NOMO-1 treated with DMSO at 0.1 percent for 48 hours (cell line): Measurements from ENCODE around the gene PDZRN3.

Source experiments
- DNase-seq: peaks from one replicate; lab custom pipeline; 2025; ENCODE audit not compliant: unreplicated experiment; lab: John Stamatoyannopoulos, UW

PDZRN3 gene

DNA sequence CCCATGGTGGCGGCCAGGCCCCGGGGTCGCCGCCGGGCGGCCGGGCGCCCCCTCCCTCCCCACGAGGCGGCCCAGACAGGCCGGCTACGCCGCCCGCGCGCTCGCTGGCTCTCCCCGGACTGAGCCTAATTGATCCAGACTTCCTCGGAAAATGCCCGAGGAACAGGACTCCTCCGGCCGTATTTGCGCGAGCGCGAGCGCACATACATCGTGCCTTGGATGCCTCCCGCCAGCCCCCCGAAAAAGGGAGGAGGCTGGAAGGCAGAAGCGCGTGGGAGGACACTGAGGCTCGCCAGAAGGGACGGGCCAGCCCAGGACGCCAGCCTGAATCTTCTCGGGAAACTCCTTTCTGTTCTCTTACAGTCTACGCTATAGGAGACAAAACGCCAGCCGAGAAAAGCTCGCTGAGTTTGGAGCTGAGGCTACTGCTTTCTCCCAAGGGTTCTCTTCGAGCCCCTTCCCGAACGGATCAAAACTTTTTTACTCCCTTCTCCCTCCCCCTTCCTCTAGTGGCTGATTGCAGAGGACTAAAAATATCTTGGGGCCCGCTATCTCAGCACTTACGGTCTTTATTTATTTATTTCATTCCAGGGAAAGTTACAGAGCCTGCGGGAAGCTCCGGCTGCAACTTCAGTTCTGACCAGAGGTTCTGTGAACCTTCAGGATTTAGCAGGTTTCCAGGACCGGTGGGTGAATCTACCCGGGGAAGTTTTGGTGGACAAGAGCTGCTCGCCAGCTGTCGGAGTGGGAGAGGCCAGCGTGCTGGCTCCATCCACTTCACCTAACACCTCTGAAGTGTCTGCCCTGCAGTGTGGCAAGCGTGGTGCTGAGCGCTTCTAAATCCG is at the start of gene PDZRN3:
Gene PDZRN3, minus strand, starts transcription at position 121 of the 845 bp plus-strand sequence.
- DNase-seq = no peak

- no peak for DNase-seq
Observed at GRCh38 chr3:73674280-73674679, 49.5 kb upstream of the PDZRN3 start.

- DNase-seq = no peak
Observed at GRCh38 chr3:73669260-73669659, 44.5 kb upstream of the PDZRN3 start.

DNA sequence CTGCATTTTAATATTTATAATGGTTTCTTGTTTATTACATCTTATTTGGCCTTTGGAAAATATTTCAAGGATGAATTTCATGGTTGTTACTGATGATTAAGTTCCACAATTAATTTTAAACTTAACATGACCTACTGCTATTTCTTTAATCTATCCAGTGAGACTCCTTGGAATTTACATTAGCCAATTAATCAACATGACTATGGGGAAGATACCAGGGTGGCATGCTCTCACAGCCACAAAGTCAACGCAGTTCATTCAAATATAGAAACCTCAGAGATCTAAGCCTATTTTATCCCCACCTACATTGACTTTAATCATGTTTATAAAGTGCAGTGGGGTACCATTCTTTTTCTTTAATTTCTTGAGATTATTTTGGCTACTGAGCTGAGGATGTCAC is 43.6 kb upstream of the PDZRN3 start:
- no peak for DNase-seq

- no peak for DNase-seq
Observed at GRCh38 chr3:73667889-73668288, 43.1 kb upstream of the PDZRN3 start.

- DNase-seq = no peak
Observed at GRCh38 chr3:73665286-73665685, 40.5 kb upstream of the PDZRN3 start.

DNA sequence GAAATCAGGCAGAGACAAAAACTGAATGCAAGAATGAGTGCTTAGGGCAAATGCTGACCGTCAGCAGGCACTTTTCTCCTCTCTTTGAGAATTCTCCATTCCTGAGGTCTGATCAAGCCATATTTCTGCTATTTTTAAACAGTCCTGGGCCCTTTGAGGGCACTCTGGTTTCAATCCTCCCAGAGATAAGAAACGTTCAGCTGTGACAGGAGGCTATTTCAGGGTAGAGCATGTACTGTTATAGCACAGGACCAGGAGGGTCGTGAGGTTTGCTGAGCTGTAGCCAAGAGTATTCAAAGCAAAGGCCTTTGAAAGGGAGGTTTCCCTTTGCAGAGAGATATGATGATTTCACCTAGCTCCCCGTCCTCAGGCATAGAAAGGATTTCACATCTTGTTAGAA is 39.6 kb upstream of the PDZRN3 start:
- no peak for DNase-seq

- DNase-seq = no peak
Observed at GRCh38 chr3:73663495-73663894, 38.8 kb upstream of the PDZRN3 start.

DNA sequence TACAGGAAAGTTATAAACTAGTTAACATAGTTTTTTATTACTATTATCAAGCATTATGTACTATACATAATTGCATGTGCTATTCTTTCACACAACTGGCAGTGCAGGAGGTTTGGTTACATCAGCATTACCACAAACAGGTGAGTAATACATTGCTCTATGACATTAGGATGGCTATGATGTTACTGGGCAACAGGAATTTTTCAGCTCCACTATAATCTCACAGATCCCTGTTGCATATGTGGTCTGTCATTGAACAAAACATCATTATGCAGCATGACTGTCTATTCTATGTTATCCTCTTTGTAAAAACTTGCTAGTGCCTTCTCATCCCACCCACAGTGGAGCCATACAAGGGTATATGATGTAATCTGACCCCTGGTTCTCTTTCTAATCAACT is 36.5 kb upstream of the PDZRN3 start:
- no peak for DNase-seq

- DNase-seq = no peak
Observed at GRCh38 chr3:73658227-73658626, 33.5 kb upstream of the PDZRN3 start.

GRCh38 chr3:73657186-73657585 is 32.4 kb upstream of the PDZRN3 start:
- DNase-seq = no peak

GRCh38 chr3:73656241-73656890 is 31.6 kb upstream of the PDZRN3 start:
- DNase-seq = no peak

DNA sequence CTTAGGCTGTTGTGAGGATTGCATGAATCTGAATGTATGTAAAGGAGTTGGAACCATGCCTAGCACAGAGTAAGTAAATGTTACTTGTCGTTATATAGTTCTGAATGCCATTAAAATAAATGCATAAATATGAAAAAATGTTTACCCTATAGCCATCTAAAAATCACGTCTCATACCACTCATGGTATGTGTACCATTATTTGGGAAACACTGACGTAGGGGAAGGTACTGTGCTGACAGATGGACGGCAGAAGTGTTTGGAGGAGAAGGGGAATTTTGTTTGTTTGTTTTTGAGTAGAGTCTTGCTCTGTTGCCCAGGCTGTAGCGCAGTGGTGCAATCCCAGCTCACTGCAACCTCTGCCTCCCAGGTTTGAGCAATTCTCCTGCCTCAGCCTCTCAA is 30.5 kb upstream of the PDZRN3 start:
- no peak for DNase-seq

DNA sequence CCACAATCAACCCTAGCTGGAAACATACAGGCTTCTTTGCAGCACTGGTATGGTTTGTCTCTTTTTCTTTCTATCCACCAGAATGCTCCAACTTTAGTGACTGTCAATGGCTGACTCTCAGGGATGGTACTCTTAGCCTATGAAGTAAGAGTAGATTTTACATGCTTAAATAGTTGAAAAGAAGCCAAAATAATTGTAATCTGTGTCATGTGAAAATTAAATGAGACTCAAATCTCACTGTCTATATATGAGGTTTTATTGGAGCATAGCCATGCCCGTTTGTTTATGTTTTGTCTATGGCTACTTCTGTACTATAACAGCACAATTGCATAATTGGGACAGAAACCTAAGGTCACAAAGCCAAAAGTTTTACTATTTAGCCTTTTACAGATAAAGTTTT is 29.1 kb upstream of the PDZRN3 start:
- DNase-seq = no peak

- no peak for DNase-seq
Observed at GRCh38 chr3:73653351-73653750, 28.6 kb upstream of the PDZRN3 start.

- no peak for DNase-seq
Observed at GRCh38 chr3:73652896-73653295, 28.2 kb upstream of the PDZRN3 start.

- DNase-seq = no peak
Observed at GRCh38 chr3:73637042-73637441, 12.3 kb upstream of the PDZRN3 start.

DNA sequence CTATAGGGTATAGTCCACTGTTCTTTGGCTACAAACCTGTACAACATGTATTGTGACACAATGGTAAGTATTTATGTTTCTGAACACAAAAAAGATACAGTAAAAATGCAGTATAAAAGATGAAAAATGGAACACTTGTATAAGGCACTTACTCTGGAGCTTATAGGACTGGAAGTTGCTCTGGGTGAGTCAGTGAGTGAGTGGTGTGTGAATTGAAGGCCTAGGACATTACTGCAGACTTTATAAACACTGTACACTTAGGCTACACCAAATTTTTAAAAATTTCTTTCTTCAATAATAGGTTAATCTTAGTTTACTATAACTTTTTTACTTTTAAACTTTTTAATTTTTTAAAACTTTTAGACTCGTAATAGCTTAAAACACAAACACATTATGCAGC is 10.5 kb upstream of the PDZRN3 start:
- no peak for DNase-seq

DNA sequence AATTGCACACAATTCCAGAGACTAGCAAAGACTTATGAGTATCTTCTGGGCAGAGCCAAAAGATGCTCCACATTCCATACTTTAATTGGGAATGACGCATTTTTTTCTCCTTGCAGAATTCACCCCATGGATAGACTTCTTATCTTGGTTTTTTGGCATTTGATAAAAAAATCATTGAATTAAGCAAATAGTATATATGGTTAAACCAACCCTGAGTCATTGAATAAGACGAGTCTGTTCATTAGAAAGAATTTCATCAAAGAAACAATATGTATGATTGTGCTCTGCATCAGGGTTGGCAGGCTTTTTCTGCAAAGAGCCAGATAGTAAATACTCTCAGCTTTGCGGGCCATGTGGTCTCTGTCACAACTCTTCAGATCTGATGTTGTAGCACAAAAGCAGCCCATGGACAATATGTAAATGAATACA is 9.2 kb upstream of the PDZRN3 start:
- DNase-seq = no peak

GRCh38 chr3:73633453-73633852 is 8.7 kb upstream of the PDZRN3 start:
- DNase-seq = no peak

DNA sequence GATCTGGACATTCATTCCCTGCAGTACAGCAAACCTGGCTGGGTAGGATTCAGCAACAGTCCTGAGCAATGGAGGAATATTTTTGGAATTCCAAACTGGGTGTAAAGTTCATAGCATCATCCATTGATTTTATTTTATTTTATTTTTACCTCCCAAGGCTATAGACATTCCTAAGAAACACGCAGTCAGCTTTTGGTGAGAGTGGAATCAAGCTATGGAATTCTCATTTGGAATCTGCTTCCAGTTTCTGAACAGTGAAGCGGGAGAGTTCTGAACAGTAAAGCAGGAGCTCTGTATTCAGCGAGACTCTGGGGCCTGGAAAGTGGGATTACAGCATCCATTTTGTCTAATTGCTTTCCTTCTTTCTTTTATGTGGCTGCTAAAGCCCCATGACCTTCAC is 1.4 kb upstream of the PDZRN3 start:
- DNase-seq = no peak

- no peak for DNase-seq
Observed at GRCh38 chr3:73624017-73624820, 522 bp downstream of the PDZRN3 start.
